ENCODE measurements around the gene PABPN1L. TPM values are rescaled to one million over a fixed set of nuclear protein-coding genes. Genes with fewer than 3 reads are reported as not detected.

PABPN1L gene
- total and polyA plus RNA-seq, 7 donors: 0.15 TPM; not detected in 6

DNA sequence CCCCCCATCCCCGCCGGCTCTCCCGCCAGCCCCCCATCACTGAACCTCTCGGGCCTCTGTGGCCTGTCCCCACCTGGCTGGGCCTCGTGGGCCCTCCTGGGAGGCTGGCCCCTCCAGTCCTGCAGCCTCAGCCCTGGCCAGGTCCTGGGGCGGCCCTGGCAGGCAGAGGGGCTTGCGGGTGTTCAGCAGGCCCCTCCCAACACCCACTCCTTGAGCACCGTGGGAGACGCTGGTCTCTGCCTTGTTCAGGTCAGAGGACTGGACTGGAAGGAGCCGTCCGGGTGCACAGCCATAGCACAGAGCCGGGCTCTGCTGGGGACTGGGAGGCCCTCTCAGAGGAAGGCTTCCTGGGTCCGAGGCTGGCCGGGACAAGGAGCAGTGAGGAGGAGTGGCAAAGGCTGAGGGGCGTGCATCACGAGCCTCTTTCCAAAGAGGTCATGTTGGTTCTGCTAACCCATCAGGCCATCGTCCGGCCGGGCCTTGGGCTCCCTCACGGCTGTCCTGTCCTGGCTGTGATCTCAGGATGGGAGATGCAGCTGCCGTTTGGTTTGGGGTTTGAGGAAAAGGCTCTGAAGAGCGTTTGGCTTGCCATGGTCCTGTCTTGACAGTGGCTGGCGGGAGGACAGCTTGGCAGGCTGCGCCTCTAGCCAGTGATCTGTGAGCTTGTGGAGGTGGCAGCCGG is 6.3 kb upstream of the PABPN1L start:
- Histone ChIP-seq H3K27me3 (peaks cover 0 to 36% (median 7%) of the 10 kb centered on the region in 3 donors), H3K27ac (no peak overlapping the region), H3K4me3 (no peak overlapping the region), H3K9me3 (no peaks in the 10 kb centered on the region), H3K4me1 (no peaks in the 10 kb centered on the region), H3K36me3 (no peaks in the 10 kb centered on the region)
- 65 to 73% methylated on average over 25 of the region's 25 CpGs for WGBS, 2 donors
- no peak for DNase-seq
- intact Hi-C loops (cut with DNase I): no loop called here
- no peak for TF ChIP-seq EP300 (IDR thresholded peaks at IDR 0.05)
- TF ChIP-seq, protein P1, sequence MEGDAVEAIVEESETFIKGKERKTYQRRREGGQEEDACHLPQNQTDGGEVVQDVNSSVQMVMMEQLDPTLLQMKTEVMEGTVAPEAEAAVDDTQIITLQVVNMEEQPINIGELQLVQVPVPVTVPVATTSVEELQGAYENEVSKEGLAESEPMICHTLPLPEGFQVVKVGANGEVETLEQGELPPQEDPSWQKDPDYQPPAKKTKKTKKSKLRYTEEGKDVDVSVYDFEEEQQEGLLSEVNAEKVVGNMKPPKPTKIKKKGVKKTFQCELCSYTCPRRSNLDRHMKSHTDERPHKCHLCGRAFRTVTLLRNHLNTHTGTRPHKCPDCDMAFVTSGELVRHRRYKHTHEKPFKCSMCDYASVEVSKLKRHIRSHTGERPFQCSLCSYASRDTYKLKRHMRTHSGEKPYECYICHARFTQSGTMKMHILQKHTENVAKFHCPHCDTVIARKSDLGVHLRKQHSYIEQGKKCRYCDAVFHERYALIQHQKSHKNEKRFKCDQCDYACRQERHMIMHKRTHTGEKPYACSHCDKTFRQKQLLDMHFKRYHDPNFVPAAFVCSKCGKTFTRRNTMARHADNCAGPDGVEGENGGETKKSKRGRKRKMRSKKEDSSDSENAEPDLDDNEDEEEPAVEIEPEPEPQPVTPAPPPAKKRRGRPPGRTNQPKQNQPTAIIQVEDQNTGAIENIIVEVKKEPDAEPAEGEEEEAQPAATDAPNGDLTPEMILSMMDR (IDR thresholded peaks at IDR 0.05): no peak
- TF ChIP-seq POLR2AphosphoS5 (IDR thresholded peaks at IDR 0.05): no peak
- TF ChIP-seq POLR2A (IDR thresholded peaks at IDR 0.05): no peak

DNA sequence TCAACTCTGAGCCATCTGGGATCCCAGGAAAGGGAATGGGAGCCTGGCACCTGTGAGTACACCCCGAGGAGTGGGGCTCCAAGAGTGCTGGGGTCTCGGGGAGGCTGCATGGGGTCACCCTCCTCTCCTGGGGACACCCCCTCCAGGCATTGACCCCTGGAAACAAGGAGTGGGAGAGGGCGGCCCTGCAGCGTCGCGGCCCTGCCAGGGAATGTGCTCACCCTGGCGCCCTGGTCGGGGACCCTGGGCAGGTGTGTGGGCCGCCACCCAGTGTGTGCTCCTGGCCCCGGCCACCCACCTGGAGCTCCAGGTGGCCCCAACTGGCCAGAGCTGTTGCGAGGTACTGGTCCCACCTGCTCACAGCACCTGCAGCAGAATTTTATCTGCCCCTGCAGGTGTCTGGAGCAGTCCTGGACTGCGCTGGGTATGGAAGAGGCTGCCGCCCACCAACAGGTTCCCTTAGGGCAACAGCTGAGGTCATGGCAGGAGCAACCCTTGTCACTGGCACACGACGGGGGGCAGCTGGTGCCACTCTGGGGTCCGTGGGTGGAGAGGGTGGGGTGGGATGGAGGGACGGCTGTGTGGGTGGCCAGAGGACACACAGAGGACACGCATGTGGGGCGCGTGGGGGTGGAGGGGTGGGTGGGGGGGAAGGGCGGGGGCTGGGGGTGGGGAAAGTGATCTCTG is 5.4 kb upstream of the PABPN1L start:
- Histone ChIP-seq H3K27me3 (peaks cover 0 to 36% (median 7%) of the 10 kb centered on the region in 3 donors), H3K27ac (no peak overlapping the region), H3K4me3 (no peak overlapping the region), H3K36me3 (no peaks in the 10 kb centered on the region), H3K4me1 (no peaks in the 10 kb centered on the region), H3K9me3 (no peaks in the 10 kb centered on the region)
- intact Hi-C loops (cut with DNase I): no loop called here
- TF ChIP-seq POLR2AphosphoS5 (IDR thresholded peaks at IDR 0.05) (no peak), POLR2A (IDR thresholded peaks at IDR 0.05) (no peak), EP300 (IDR thresholded peaks at IDR 0.05) (no peak)
- TF ChIP-seq, protein P1 (IDR thresholded peaks at IDR 0.05): no peak
- 59 to 75% methylated on average over 21 of the region's 21 CpGs for WGBS, 2 donors
- no peak for DNase-seq

DNA sequence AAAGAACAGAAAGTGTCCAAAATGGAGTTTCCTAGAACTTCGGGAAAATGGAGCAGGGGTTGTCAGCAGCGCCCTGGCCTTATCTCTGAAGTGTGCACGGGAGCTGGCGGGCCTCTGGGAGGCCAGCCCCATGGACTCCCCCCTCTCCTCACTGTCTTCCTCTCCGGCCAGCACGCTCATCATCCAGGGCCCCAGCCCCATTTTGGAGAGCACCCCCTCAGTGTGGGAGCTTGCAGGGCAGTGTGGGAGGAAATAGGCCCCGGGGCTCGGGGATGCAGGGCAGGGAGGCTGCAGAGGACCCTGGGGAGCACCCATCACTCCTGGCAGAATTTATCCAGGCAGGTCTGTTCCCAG is 4.9 kb upstream of the PABPN1L start:
- TF ChIP-seq EP300 (IDR thresholded peaks at IDR 0.05): no peak
- TF ChIP-seq POLR2AphosphoS5 (IDR thresholded peaks at IDR 0.05): no peak
- TF ChIP-seq, protein P1 (IDR thresholded peaks at IDR 0.05): no peak
- TF ChIP-seq POLR2A (IDR thresholded peaks at IDR 0.05): no peak
- Histone ChIP-seq H3K27me3 (peaks cover 0 to 36% (median 7%) of the 10 kb centered on the region in 3 donors), H3K4me1 (no peaks in the 10 kb centered on the region), H3K27ac (no peak overlapping the region), H3K36me3 (no peaks in the 10 kb centered on the region), H3K4me3 (peak overlapping the region in 1 of 4 donors; percentile 15), H3K9me3 (no peaks in the 10 kb centered on the region)
- intact Hi-C loops (cut with DNase I): no loop called here
- DNase-seq: no peak
- WGBS, 2 donors: 28 to 40% methylated on average over 8 of the region's 8 CpGs

DNA sequence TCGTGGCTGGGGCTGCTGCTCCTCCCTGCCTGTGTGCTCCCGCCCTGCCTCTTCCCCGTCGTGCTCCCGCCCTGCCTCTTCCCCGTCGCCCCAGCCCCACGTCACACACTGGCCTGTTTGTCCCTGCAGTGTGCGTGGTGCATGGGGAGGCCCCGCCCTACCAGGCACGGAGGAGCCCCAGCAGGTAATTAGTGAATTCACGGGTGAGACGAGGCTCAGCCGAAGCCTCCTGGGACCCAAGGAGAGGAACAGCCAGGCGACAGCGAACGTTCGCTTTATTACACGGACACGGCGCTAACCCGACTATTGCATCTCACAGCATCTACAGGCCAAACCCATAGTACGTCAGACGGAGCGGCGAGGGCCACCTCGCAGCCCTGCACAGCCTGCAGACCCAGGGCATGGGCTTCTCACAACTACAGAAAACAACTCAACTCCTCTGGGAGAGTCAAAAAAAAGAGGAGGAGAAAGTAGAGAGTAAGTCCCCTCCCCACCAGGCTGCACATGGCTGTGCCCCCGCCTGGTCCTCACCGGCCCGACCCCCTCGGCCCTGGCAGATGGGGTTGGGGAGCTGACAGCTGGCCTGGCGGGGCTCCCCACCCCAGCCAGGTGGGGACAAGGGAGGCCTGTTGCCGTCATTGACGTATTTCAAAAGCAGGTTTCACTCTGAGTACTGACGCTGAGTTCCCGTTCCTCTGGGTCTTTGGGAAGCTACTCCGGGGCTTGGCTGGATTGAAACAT is 4.3 kb upstream of the PABPN1L start:
- no peak overlapping the region for H3K27ac ChIP-seq
- H3K36me3 ChIP-seq: no peaks in the 10 kb centered on the region
- no peaks in the 10 kb centered on the region for H3K4me1 ChIP-seq
- DNase-seq: no peak
- WGBS, 2 donors: 19 to 35% methylated on average over 37 of the region's 37 CpGs
- peak overlapping the region in 1 of 4 donors; percentile 15 for H3K4me3 ChIP-seq
- intact Hi-C loops (cut with DNase I): no loop called here
- H3K9me3 ChIP-seq: no peaks in the 10 kb centered on the region
- TF ChIP-seq, protein P1 (IDR thresholded peaks at IDR 0.05): no peak
- TF ChIP-seq EP300 (IDR thresholded peaks at IDR 0.05) (no peak), POLR2AphosphoS5 (IDR thresholded peaks at IDR 0.05) (no peak), POLR2A (IDR thresholded peaks at IDR 0.05) (no peak)
- H3K27me3 ChIP-seq: peaks cover 0 to 36% (median 7%) of the 10 kb centered on the region in 3 donors

Data from sigmoid colon (tissue), 7 donors.